AG10803 (cell line): ENCODE results near the gene MICU1.
A peak's percentile ranks its signal among the peaks of the same experiment; 100 is the strongest.
"Not testable (repeated sequence)": the region's sequence is repeated elsewhere in the genome, so short reads cannot be mapped to it uniquely, and the experiment has no call there.

ENCODE experiments used
- DNase-seq: peaks from one replicate; pipeline ENCODE4 v3.0.0; 2010; ENCODE audit warnings: low read depth
- H3K4me3 ChIP-seq: 2 replicates; pipeline ENCODE4 v1.5.1; 2011; ENCODE audit warnings: mild to moderate bottlenecking, low read length, control low read depth
- TF ChIP-seq, protein P1 (sequence below): conservative IDR thresholded peaks from 2 replicates; pipeline ENCODE4 v1.5.1; 2011; ENCODE audit warnings: mild to moderate bottlenecking, low read length, control low read depth, inconsistent platforms

The MICU1 gene

DNA sequence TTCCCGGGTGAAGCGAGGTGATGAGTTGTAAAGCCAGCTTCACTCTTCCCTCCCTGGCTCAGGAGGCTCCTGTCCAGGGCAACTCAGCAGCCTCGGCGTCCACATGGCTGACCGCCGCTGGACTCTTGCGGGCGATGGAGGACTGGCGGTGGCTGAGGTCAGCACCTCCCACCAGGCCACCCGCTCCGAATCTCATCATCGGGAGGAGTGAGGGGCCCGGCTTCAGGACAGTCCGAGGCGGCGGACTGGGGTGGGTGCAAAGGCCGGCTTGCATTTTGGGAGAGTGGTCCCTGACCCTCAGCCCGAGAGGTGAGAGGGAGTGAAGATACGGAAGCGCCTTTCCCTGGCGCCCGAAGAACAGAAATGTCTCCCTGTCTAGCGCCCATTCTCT is 271.9 kb downstream of the MICU1 start:
- peak overlapping the region; percentile 99 for H3K4me3 ChIP-seq
- TF ChIP-seq, protein P1, sequence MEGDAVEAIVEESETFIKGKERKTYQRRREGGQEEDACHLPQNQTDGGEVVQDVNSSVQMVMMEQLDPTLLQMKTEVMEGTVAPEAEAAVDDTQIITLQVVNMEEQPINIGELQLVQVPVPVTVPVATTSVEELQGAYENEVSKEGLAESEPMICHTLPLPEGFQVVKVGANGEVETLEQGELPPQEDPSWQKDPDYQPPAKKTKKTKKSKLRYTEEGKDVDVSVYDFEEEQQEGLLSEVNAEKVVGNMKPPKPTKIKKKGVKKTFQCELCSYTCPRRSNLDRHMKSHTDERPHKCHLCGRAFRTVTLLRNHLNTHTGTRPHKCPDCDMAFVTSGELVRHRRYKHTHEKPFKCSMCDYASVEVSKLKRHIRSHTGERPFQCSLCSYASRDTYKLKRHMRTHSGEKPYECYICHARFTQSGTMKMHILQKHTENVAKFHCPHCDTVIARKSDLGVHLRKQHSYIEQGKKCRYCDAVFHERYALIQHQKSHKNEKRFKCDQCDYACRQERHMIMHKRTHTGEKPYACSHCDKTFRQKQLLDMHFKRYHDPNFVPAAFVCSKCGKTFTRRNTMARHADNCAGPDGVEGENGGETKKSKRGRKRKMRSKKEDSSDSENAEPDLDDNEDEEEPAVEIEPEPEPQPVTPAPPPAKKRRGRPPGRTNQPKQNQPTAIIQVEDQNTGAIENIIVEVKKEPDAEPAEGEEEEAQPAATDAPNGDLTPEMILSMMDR, result no peak
- DNase-seq, result peak; percentile 23

DNA sequence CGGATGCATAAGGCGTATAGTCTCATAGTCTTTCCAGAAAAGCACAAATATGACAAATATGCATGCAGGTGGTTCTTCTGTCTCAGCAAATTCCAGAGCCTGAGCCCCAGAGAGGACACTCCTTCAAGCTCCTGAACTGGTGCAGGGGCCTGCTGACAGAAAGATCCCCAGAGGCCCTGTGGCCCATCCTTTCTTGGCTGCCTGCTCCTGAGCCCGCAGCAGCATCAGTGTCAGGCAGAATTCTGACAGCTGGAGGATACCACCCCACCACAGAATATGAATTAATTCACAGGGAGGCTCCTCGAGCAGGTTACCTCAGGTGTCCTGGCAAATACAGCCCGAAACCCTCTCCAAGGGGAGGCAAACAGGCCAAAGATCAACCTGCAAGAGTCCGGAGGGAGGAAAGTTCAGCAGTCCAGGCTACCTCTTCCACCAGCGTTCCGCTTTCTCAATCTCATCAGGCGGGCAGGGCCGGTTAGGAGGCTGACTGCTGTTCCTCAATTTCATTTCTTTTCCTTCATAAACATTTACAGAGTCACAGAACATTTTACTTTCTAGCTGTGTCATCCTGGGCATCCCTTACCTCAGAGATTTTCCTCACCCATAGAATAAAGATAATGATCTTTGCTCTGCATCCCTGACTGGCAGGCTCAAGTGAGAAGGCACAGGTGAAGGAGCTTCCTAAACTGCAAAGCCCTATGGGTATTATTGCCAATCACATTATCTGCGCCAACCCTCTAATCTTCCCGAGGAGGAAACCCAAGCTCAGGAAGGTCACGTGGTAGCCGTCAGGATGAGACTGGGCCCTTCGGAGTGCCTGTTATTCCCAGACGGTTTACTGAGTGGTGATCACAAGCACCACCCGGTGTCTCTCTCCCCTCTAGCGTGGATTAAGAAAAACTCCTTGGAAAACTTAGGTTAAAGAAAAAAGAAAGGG is 272.6 kb downstream of the MICU1 start:
- DNase-seq, result peak; percentile 37
- TF ChIP-seq, protein P1, result no peak
- peak overlapping the region; percentile 99 for H3K4me3 ChIP-seq

DNA sequence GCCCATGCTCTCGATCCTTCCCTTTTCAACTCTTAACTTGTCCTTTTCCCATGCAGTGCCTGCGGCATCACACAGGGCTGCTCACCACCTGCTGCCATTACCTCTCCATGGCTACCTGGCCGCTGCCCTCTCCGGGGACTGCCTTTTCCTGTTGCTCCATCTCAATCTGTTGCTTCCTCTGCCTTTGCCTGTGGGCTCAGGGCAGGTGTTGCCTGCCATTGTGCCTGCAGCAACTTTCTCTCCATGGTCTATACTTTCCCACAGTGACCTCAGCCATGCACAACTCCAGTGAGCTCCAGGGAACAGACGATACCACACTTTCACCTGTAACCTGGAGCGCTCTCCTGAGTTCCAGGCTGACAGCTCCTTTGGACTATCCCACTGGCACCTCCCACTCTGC is 274.4 kb downstream of the MICU1 start:
- TF ChIP-seq, protein P1, result no peak
- no peak overlapping the region for H3K4me3 ChIP-seq
- no peak for DNase-seq

DNA sequence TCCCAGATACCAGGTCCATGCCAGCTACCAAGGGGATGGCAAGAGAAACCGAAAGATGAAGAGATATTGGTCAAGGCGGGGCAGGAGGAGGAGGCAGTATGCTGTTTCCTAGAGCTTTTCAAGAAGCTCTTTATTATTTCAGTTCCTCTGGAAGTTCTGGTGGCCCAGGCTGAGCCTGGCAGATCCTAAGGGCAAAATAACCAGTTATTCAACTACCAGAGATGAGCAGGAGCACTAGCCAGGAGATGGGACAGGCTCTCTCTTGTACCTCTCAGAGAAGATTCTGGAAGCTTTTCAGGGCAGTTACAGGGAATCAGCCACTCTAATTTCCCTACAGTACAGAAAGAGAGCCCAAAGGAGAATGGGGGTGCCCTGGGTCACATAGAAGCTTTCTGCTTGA is 276.4 kb downstream of the MICU1 start:
- TF ChIP-seq, protein P1, result no peak
- no peak for DNase-seq
- H3K4me3 ChIP-seq, result no peak overlapping the region

DNA sequence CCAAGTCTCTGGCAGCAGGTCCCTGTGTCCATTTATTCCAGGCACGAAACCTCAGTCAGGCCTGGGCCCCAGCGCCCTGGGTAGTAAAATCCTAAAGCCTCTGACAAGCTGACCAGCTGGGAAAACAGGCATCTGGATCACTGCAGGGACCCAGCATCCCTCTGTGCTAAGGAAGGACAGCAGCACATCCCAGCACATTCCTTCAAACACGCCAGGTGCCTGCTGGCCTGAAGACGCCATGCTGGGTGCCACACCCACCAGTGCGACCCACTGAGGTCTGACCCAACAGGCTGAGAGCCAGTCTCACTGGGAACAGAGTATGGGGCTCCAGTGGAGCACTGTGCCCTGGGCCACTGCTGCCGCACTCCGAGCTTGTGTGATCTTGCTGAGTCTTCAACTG is 277.6 kb downstream of the MICU1 start:
- no peak overlapping the region for H3K4me3 ChIP-seq
- no peak for DNase-seq

DNA sequence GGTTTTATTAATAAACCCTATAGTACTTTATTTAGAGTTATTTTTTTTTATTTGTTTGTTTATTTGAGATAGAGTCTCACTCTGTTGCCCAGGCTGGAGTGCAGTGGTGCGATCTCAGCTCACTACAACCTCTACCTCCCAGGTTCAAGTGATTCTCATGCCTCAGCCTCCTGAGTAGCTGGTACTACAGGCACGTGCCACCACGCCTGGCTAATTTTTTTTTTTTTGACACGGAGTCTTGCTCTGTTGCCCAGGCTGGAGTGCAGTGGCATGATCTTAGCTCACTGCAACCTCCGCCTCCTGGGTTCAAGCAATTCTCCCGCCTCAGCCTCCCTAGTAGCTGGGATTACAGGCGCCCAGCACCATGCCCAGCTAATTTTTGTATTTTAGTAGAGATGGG is 279.8 kb downstream of the MICU1 start:
- DNase-seq, H3K4me3 ChIP-seq: not testable (repeated sequence)

More for the DNA sequence above, 277.6 kb downstream of the MICU1 start:
- TF ChIP-seq, protein P1, result no peak

DNA sequence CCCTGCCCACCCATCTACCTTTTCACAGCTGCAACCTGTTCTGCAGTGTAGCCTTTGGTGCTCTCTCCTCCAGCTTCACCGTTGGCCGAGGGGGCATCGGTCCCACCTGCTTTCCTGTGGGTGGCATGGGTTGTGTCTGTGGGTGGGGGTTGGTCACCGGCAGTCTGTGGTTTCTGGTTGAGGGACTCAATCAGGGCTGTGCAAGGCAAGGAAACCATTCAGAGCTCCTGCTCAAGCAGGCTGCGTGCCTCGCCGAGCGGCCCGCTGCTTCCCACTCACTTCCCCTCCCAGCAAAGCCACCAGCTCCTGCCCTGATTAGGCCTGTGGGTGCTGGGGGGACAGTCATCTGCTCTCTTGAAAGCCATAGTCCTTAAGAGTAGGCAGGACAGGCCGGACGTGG is 280.9 kb downstream of the MICU1 start:
- no peak overlapping the region for H3K4me3 ChIP-seq
- DNase-seq, result no peak
- TF ChIP-seq, protein P1, result no peak
